RWPE2 (cell line): ENCODE measurements around the gene PNPLA1.

ENCODE experiments used
- ATAC-seq: fragments of 200-7000 bp; cut with Tn5 transposase; 3 replicates; pipeline ENCODE4 v1.9.1; 2021; ENCODE audit warnings: low read depth
- DNase-seq: peaks from one replicate; pipeline ENCODE4 v3.0.0-alpha.2; 2020; ENCODE audit warnings: low spot score
- H3K27ac ChIP-seq: fragments of 450-650 bp; 2 replicates; pipeline ENCODE4 v1.5.1; 2017; ENCODE audit warnings: mild to moderate bottlenecking; ENCODE audit not compliant: poor library complexity, severe bottlenecking
- H3K27me3 ChIP-seq: fragments of 250-450 bp; sonication (Bioruptor Pico); 2 replicates; pipeline ENCODE4 v1.5.1; 2021; ENCODE audit warnings: mild to moderate bottlenecking, moderate library complexity; ENCODE audit not compliant: insufficient read depth, poor library complexity, severe bottlenecking
- H3K36me3 ChIP-seq: fragments of 250-450 bp; sonication (Bioruptor Pico); 2 replicates; pipeline ENCODE4 v1.5.1; 2020; ENCODE audit warnings: low read depth, mild to moderate bottlenecking, moderate library complexity
- H3K4me1 ChIP-seq: fragments of 250-450 bp; sonication (Bioruptor Pico); 2 replicates; pipeline ENCODE4 v1.5.1; 2021; ENCODE audit warnings: mild to moderate bottlenecking, moderate library complexity; ENCODE audit not compliant: insufficient read depth, poor library complexity, severe bottlenecking
- H3K4me3 ChIP-seq: fragments of 250-450 bp; sonication (Bioruptor Pico); 2 replicates; pipeline ENCODE4 v1.5.1; 2021; ENCODE audit warnings: mild to moderate bottlenecking, moderate library complexity; ENCODE audit not compliant: severe bottlenecking
- H3K9me3 ChIP-seq: fragments of 250-450 bp; sonication (Bioruptor Pico); 2 replicates; pipeline ENCODE4 v1.5.1; 2021; ENCODE audit warnings: mild to moderate bottlenecking, moderate library complexity; ENCODE audit not compliant: severe bottlenecking
- TF ChIP-seq, protein P1 (sequence below): fragments of 450-650 bp; IDR thresholded peaks from one replicate; pipeline ENCODE4 v1.5.1; 2017; ENCODE audit warnings: mild to moderate bottlenecking, moderate library complexity; ENCODE audit not compliant: poor library complexity, severe bottlenecking

PNPLA1 gene

DNA sequence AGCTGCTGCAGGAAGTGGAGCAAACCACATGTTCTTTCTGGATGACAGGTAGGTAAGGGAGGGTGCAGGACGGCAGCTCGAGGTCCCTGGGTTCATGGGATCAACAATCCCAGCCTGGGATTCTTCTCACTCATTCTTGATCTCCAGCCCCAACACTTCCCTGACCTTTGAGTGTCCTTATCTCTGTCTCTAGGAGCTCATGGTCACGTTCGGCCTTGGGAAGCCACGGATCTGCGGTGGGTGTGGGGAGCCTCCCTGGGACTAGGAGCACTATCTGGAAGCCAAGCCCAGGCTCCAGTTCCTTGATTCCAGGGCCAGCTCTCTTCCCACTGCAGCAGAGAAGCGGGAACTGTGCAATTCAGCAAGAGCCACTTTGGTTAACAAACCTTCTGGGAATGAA lies 39.3 kb downstream of the PNPLA1 start:
- H3K27ac ChIP-seq, result no peak overlapping the region
- H3K9me3 ChIP-seq, result no peaks in the 10 kb centered on the region
- H3K27me3 ChIP-seq, result no peaks in the 10 kb centered on the region
- TF ChIP-seq, protein P1, sequence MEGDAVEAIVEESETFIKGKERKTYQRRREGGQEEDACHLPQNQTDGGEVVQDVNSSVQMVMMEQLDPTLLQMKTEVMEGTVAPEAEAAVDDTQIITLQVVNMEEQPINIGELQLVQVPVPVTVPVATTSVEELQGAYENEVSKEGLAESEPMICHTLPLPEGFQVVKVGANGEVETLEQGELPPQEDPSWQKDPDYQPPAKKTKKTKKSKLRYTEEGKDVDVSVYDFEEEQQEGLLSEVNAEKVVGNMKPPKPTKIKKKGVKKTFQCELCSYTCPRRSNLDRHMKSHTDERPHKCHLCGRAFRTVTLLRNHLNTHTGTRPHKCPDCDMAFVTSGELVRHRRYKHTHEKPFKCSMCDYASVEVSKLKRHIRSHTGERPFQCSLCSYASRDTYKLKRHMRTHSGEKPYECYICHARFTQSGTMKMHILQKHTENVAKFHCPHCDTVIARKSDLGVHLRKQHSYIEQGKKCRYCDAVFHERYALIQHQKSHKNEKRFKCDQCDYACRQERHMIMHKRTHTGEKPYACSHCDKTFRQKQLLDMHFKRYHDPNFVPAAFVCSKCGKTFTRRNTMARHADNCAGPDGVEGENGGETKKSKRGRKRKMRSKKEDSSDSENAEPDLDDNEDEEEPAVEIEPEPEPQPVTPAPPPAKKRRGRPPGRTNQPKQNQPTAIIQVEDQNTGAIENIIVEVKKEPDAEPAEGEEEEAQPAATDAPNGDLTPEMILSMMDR, result no peak
- DNase-seq (no peak), ATAC-seq (no peak)
- no peaks in the 10 kb centered on the region for H3K36me3 ChIP-seq
- H3K4me3 ChIP-seq, result no peak overlapping the region
- no peaks in the 10 kb centered on the region for H3K4me1 ChIP-seq

DNA sequence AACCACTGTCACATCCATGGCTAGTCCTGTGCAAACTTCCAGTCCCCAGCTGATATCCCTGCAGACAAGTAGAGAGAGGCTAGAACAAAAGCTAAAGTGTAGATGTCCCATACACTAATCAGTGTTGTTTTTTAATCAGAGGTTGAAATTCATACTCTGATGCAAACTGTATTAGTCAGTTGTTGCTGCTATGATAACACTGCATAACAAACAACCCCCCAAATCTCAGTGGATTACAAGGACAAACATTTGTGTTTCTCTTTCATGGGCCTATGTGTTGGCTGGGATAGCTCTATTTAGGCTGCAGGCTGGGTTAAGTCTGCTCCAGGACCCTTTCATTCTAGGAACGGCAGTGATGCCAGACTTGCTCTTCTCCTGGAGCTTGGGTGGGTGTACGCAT lies 40.0 kb downstream of the PNPLA1 start:
- TF ChIP-seq, protein P1, result no peak
- H3K36me3 ChIP-seq, result no peaks in the 10 kb centered on the region
- ATAC-seq (no peak), DNase-seq (no peak)
- no peaks in the 10 kb centered on the region for H3K4me1 ChIP-seq
- H3K4me3 ChIP-seq, result no peak overlapping the region
- H3K9me3 ChIP-seq, result no peaks in the 10 kb centered on the region
- no peaks in the 10 kb centered on the region for H3K27me3 ChIP-seq
- no peak overlapping the region for H3K27ac ChIP-seq

- no peak for ATAC-seq
- DNase-seq, result no peak
- no peak overlapping the region for H3K27ac ChIP-seq
- no peaks in the 10 kb centered on the region for H3K4me1 ChIP-seq
- TF ChIP-seq, protein P1, result no peak
- H3K9me3 ChIP-seq, result no peaks in the 10 kb centered on the region
- H3K4me3 ChIP-seq, result no peak overlapping the region
- no peaks in the 10 kb centered on the region for H3K36me3 ChIP-seq
- no peaks in the 10 kb centered on the region for H3K27me3 ChIP-seq
Measured at GRCh38 chr6:36312854-36313648, 43.2 kb downstream of the PNPLA1 start.

GRCh38 chr6:36313649-36313936 lies 43.7 kb downstream of the PNPLA1 start:
- TF ChIP-seq, protein P1, result no peak
- no peak overlapping the region for H3K27ac ChIP-seq
- ATAC-seq (no peak), DNase-seq (no peak)
- no peaks in the 10 kb centered on the region for H3K27me3 ChIP-seq
- H3K9me3 ChIP-seq, result no peaks in the 10 kb centered on the region
- no peaks in the 10 kb centered on the region for H3K36me3 ChIP-seq
- H3K4me1 ChIP-seq, result no peaks in the 10 kb centered on the region
- H3K4me3 ChIP-seq, result no peak overlapping the region

DNA sequence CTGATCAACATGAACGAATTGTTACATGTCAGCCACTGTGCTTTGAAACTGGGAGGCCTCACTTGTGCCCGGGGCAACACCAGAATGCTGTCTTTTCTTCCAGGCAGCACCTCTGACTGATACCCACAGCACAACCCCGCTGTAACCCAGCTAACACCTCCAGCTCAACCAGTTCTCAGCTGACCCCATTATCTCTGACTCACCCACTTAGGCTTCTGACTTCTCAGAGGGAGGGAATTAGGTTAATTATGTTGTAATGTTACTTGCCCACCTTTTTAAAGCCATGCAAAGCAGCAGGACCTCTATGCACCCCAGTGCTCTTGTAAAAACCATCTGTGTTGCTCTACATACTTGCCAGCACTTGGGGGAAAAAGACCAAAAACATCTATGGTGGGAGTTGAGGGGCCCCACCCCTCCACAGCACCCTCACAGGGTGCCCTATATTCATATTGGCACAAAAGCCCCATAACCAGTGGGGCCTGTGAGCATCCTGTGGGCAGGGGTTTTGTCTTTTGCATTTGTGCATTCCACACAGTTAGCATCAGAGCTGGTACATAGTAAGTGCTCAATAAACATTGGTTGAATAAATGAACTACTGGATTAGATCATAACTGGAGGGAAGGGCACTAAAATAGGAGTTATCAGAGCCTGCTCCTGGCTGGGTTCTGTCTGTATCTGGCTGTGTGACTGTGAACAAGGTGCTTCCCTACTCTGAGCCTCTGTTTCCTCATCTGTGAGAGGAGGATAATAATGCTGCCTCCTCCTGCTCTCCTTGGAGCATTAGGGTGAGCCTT lies 44.6 kb downstream of the PNPLA1 start:
- no peaks in the 10 kb centered on the region for H3K27me3 ChIP-seq
- no peaks in the 10 kb centered on the region for H3K36me3 ChIP-seq
- no peaks in the 10 kb centered on the region for H3K9me3 ChIP-seq
- peak; percentile 91 for ATAC-seq
- TF ChIP-seq, protein P1, result no peak
- no peak overlapping the region for H3K4me3 ChIP-seq
- H3K4me1 ChIP-seq, result no peaks in the 10 kb centered on the region
- H3K27ac ChIP-seq, result no peak overlapping the region
- DNase-seq, result no peak
